D721Med (cell line): ENCODE results near the gene KRTAP3-1.

Experiments
- DNase-seq: peaks from one replicate; pipeline ENCODE4 v3.0.0; 2011; ENCODE audit warnings: low spot score; ENCODE audit not compliant: insufficient read length
- FAIRE-seq: peaks from 2 replicates; lab custom pipeline; 2011; peaks lifted over from hg19 to GRCh38; lab: Jason Lieb, UNC
- TF ChIP-seq, protein P1 (sequence below): IDR thresholded peaks from 2 replicates; pipeline ENCODE4 v1.5.1; 2012; ENCODE audit warnings: mild to moderate bottlenecking, control low read depth; ENCODE audit not compliant: insufficient read depth; ENCODE audit errors: missing control alignments

The KRTAP3-1 gene

GRCh38 chr17:41020336-41020735, 11.4 kb upstream of the KRTAP3-1 start:
- TF ChIP-seq, protein P1, sequence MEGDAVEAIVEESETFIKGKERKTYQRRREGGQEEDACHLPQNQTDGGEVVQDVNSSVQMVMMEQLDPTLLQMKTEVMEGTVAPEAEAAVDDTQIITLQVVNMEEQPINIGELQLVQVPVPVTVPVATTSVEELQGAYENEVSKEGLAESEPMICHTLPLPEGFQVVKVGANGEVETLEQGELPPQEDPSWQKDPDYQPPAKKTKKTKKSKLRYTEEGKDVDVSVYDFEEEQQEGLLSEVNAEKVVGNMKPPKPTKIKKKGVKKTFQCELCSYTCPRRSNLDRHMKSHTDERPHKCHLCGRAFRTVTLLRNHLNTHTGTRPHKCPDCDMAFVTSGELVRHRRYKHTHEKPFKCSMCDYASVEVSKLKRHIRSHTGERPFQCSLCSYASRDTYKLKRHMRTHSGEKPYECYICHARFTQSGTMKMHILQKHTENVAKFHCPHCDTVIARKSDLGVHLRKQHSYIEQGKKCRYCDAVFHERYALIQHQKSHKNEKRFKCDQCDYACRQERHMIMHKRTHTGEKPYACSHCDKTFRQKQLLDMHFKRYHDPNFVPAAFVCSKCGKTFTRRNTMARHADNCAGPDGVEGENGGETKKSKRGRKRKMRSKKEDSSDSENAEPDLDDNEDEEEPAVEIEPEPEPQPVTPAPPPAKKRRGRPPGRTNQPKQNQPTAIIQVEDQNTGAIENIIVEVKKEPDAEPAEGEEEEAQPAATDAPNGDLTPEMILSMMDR: no peak
- DNase-seq (no peak), FAIRE-seq (no peak)

GRCh38 chr17:41019415-41019814, 10.5 kb upstream of the KRTAP3-1 start:
- TF ChIP-seq, protein P1: no peak
- DNase-seq (no peak), FAIRE-seq (no peak)

- no peak for DNase-seq
- FAIRE-seq: no peak
- TF ChIP-seq, protein P1: no peak
These were observed 9.6 kb upstream of the KRTAP3-1 start for GRCh38 chr17:41018541-41018940.

- TF ChIP-seq, protein P1: no peak
- no peak for FAIRE-seq
- no peak for DNase-seq
These were observed 7.8 kb upstream of the KRTAP3-1 start for GRCh38 chr17:41016578-41017215.

- FAIRE-seq (no peak), DNase-seq (no peak)
- TF ChIP-seq, protein P1: no peak
These were observed 6.5 kb upstream of the KRTAP3-1 start for GRCh38 chr17:41015454-41015853.

GRCh38 chr17:41013606-41014005, 4.7 kb upstream of the KRTAP3-1 start:
- TF ChIP-seq, protein P1: no peak
- FAIRE-seq (no peak), DNase-seq (no peak)

DNA sequence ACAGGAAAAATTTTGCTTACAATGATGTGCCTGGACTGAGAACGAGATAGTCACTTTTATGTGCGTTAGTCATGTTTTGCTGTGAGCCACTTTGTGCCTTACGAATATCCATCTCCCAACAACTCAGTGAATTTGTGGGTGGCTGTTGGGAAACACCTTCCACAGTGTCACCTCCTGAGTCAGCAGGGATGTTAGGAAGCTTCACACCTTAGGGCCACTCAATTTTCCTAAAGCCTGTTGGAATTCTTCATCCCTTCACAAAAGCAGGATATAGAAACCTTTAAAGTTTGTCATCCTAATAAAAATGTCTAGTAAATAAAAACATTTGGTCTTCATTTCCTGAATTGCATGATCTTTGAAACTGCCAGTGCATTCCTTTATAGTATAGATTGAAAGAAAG, 4.3 kb upstream of the KRTAP3-1 start:
- DNase-seq (no peak), FAIRE-seq (no peak)
- TF ChIP-seq, protein P1: no peak
